ENCODE data around the gene RBM27.

Gene RBM27

DNA sequence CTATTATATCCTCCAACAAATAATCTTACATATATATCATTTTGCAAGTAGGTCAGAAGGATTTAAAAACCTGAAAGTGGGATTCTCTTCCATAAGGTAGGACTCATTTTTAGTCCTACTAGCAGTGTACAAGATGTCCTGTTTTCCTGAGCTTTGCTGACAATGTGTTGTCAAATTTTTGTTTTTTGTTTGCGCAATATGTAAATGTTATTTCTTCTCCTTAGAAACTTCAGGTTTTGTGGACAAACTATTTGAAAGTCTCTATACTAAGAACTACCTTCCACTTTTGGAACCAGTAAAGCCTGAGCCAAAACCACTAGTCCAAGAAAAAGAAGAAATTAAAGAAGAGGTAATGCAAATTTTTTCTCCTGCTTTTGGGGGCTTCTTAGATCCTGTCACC, 19.8 kb downstream of the RBM27 start:
- Mint-ChIP-seq H3K4me3 (no peak overlapping the region), H3K4me1 (ENCODE audit: low read depth) (peaks cover 8% of the 10 kb centered on the region), H3K27me3 (no peaks in the 10 kb centered on the region), H3K36me3 (peaks cover 2% of the 10 kb centered on the region), H3K27ac (peak overlapping the region; percentile 37), H3K9me3 (ENCODE audit: low read depth) (no peaks in the 10 kb centered on the region)

- peaks cover 2% of the 10 kb centered on the region for H3K36me3 Mint-ChIP-seq
- H3K4me3 Mint-ChIP-seq, result no peak overlapping the region
- H3K27ac Mint-ChIP-seq, result no peak overlapping the region
- H3K27me3 Mint-ChIP-seq, result no peaks in the 10 kb centered on the region
- H3K9me3 Mint-ChIP-seq (ENCODE audit: low read depth), result no peaks in the 10 kb centered on the region
- no peaks in the 10 kb centered on the region for H3K4me1 Mint-ChIP-seq (ENCODE audit: low read depth)
Observed at GRCh38 chr5:146229222-146229621, 25.8 kb downstream of the RBM27 start.

- Mint-ChIP-seq H3K4me3 (no peak overlapping the region), H3K36me3 (peaks cover 4% of the 10 kb centered on the region), H3K4me1 (ENCODE audit: low read depth) (no peaks in the 10 kb centered on the region), H3K27me3 (no peaks in the 10 kb centered on the region), H3K9me3 (ENCODE audit: low read depth) (no peaks in the 10 kb centered on the region), H3K27ac (no peak overlapping the region)
Observed at GRCh38 chr5:146232223-146232622, 28.8 kb downstream of the RBM27 start.

- H3K4me3 Mint-ChIP-seq, result no peak overlapping the region
Observed at GRCh38 chr5:146233441-146233840, 30.0 kb downstream of the RBM27 start.

DNA sequence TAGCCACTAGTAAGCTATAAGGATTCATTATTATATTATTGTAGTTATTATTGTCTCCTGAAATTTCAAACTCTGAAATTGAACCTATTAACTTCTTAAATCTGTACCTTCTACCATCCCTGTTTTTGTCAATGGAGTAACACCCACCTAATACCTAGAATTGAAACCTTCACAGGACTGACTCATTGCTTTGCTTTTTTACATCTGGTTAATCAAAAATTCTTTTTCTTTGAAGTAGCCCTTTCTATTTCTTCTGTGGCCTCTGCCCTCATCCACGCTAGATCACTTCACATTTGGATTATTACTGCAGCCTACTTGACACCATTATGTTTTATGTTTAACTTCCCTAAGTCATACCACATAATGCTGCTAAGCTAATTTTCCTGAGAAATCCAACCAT, 35.6 kb downstream of the RBM27 start:
- H3K27ac Mint-ChIP-seq, result peak overlapping the region; percentile 11

More at GRCh38 chr5:146233441-146233840, 30.0 kb downstream of the RBM27 start:
- H3K4me1 Mint-ChIP-seq (ENCODE audit: low read depth), result peaks cover under 1% of the 10 kb centered on the region
- no peak overlapping the region for H3K27ac Mint-ChIP-seq
- H3K27me3 Mint-ChIP-seq, result no peaks in the 10 kb centered on the region
- H3K36me3 Mint-ChIP-seq, result peaks cover 6% of the 10 kb centered on the region
- H3K9me3 Mint-ChIP-seq (ENCODE audit: low read depth), result no peaks in the 10 kb centered on the region

DNA sequence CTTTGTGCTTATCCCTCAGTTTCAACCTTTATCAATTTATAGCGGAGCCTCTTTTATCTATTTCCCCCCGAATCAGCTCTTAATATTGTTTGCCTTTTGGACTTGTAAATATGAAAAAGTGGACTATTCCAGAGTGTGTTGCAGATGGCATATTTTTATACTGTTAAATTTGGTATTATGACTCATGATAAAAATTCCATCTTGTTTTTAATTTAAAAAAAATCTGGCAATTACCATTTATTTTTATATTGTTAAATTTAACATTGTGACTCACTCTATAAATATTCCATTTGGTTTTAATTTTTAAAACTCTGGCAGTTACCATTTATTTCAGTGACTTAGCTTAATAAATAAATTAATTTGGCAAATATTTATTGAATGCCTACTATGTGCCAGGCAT, 37.5 kb downstream of the RBM27 start:
- no peaks in the 10 kb centered on the region for H3K27me3 Mint-ChIP-seq
- H3K4me1 Mint-ChIP-seq (ENCODE audit: low read depth), result peaks cover 12% of the 10 kb centered on the region
- H3K9me3 Mint-ChIP-seq (ENCODE audit: low read depth), result no peaks in the 10 kb centered on the region
- H3K4me3 Mint-ChIP-seq, result no peak overlapping the region
- H3K27ac Mint-ChIP-seq, result no peak overlapping the region
- H3K36me3 Mint-ChIP-seq, result peaks cover 10% of the 10 kb centered on the region

More for the DNA sequence above, 35.6 kb downstream of the RBM27 start:
- Mint-ChIP-seq H3K36me3 (peaks cover 10% of the 10 kb centered on the region), H3K4me3 (no peak overlapping the region), H3K4me1 (ENCODE audit: low read depth) (peaks cover 12% of the 10 kb centered on the region), H3K27me3 (no peaks in the 10 kb centered on the region), H3K9me3 (ENCODE audit: low read depth) (no peaks in the 10 kb centered on the region)

DNA sequence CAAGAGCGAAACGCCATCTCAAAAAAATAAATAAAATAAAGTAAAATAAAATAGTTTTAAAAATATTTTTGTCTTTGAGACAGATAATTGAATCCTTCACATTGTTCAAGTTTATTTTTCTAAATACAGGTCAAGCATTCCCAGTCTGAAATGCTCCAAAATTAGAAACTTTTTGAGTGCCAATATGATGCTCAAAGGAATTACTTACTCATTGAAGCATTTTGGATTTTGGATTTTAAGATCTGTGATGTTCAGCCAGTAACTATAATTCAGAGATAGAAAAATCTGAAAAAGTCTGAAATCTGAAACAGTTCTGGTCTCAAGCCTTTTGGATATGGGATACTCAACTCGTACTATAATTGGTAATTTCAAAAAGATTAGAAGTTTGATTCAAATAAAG, 39.8 kb downstream of the RBM27 start:
- no peaks in the 10 kb centered on the region for H3K9me3 Mint-ChIP-seq (ENCODE audit: low read depth)
- peaks cover 7% of the 10 kb centered on the region for H3K36me3 Mint-ChIP-seq
- no peaks in the 10 kb centered on the region for H3K27me3 Mint-ChIP-seq
- H3K4me3 Mint-ChIP-seq, result no peak overlapping the region
- peaks cover 14% of the 10 kb centered on the region for H3K4me1 Mint-ChIP-seq (ENCODE audit: low read depth)
- no peak overlapping the region for H3K27ac Mint-ChIP-seq

DNA sequence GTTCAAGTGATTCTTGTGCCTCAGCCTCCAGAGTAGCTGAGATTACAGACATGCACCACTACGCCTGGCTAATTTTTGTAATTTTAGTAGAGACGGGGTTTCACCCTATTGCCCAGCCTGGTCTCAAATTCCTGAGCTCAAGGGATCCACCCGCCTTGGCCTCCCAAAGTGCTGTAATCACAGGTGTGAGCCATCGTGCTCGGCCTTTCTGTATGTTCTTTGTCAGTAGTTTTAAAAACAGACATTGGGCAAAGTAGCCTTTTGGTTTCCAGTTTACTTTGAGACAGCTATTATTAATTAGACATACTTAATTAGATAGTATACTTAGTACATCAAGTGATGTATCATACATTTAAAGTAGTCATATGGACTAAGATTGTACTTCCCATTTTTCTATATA, 45.2 kb downstream of the RBM27 start:
- H3K27me3 Mint-ChIP-seq, result no peaks in the 10 kb centered on the region
- no peaks in the 10 kb centered on the region for H3K9me3 Mint-ChIP-seq (ENCODE audit: low read depth)
- no peak overlapping the region for H3K27ac Mint-ChIP-seq
- peaks cover 6% of the 10 kb centered on the region for H3K4me1 Mint-ChIP-seq (ENCODE audit: low read depth)
- no peak overlapping the region for H3K4me3 Mint-ChIP-seq
- H3K36me3 Mint-ChIP-seq, result peaks cover 6% of the 10 kb centered on the region

- Mint-ChIP-seq H3K36me3 (peaks cover 6% of the 10 kb centered on the region), H3K27me3 (no peaks in the 10 kb centered on the region), H3K27ac (no peak overlapping the region), H3K9me3 (ENCODE audit: low read depth) (no peaks in the 10 kb centered on the region), H3K4me1 (ENCODE audit: low read depth) (peaks cover 8% of the 10 kb centered on the region), H3K4me3 (no peak overlapping the region)
Observed at GRCh38 chr5:146249801-146250200, 46.4 kb downstream of the RBM27 start.
